Upper lobe of left lung (tissue), 6 donors: ENCODE results near the gene EXT2. TPM values are rescaled to one million over a fixed set of nuclear protein-coding genes. Genes with fewer than 3 reads are reported as not detected.

Source experiments
- ATAC-seq, 2 donors: fragments of 200-7000 bp; cut with Tn5 transposase; one replicate each; pipeline ENCODE4 v1.9.1; 2022; ENCODE audit warnings: mild to moderate bottlenecking in 2 of 2, moderate library complexity in 2 of 2; ENCODE audit not compliant: low FRiP score in 2 of 2
- DNase-seq, 2 donors: peaks; one replicate each; pipeline ENCODE4 v3.0.0-alpha.2; 2019 to 2020
- H3K27ac ChIP-seq, 4 donors: fragments of 200-600 bp; sonication (generic); one replicate each; pipeline ENCODE4 v1.5.1; 2016 to 2019
- H3K27me3 ChIP-seq, 4 donors: fragments of 200-600 bp; sonication (generic); one replicate each; pipeline ENCODE4 v1.5.1; 2017 to 2019
- H3K36me3 ChIP-seq, 4 donors: fragments of 200-600 bp; sonication (generic); one replicate each; pipeline ENCODE4 v1.5.1; 2016 to 2019
- H3K4me1 ChIP-seq, 4 donors: fragments of 200-600 bp; sonication (generic); one replicate each; pipeline ENCODE4 v1.5.1; 2018 to 2019
- H3K4me3 ChIP-seq, 4 donors: fragments of 200-600 bp; sonication (generic); one replicate each; pipeline ENCODE4 v1.5.1; 2017 to 2019; ENCODE audit warnings: mild to moderate bottlenecking in 2 of 4, moderate library complexity in 1 of 4
- H3K9me3 ChIP-seq, 4 donors: fragments of 200-600 bp; sonication (generic); one replicate each; pipeline ENCODE4 v1.5.1; 2018 to 2019
- EP300 ChIP-seq, 4 donors: sonication (generic); formaldehyde crosslinking; IDR thresholded peaks; one replicate each; pipeline ENCODE4 v1.5.1; 2017; ENCODE audit warnings: antibody characterized with exemption in 4 of 4, control low read depth in 2 of 4
- POLR2A ChIP-seq, 4 donors: fragments of 450-650 bp; IDR thresholded peaks; one replicate each; pipeline ENCODE4 v1.5.1; 2016 to 2017; ENCODE audit warnings: antibody characterized with exemption in 4 of 4, mild to moderate bottlenecking in 2 of 4
- POLR2AphosphoS5 ChIP-seq, 2 donors: sonication (generic); formaldehyde crosslinking; IDR thresholded peaks; one replicate each; pipeline ENCODE4 v1.5.1; 2017; ENCODE audit warnings: antibody characterized with exemption in 2 of 2
- WGBS, 2 donors: methylation state at CpG; one replicate each; pipeline ENCODE4 v1.1.5; 2017 to 2018; 5-methylcytosine and 5-hydroxymethylcytosine counted together
- total RNA-seq, 6 donors: library from RNA; depleted of rRNA in 4 of 6; stranded (reverse); fragments of >200 nt in 4 of 6; gene quantifications; one replicate each; pipeline versions ENCODE4 v1.1.0 to v1.2.1, GENCODE V29; 2016 to 2021
- TF ChIP-seq, protein P1 (sequence below), 6 experiments: fragments of 450-650 bp in 4 of 6; fragments of 200-600 bp in 2 of 6; sonication (generic) in 2 of 6; IDR thresholded peaks; one replicate each; pipeline ENCODE4 v1.5.1; 2016 to 2019; ENCODE audit warnings: antibody characterized with exemption in 6 of 6
- donor health status: DM: no; HTN: no; CAD: no; lungs with moderate emphysema.
- donor health status: DM: no; HTN: yes; CAD: no; lungs with severe emphysema.

EXT2 gene
- total RNA-seq, 6 donors from 2014 or later, result 45.3 to 64.0 (median 57.4) TPM

DNA sequence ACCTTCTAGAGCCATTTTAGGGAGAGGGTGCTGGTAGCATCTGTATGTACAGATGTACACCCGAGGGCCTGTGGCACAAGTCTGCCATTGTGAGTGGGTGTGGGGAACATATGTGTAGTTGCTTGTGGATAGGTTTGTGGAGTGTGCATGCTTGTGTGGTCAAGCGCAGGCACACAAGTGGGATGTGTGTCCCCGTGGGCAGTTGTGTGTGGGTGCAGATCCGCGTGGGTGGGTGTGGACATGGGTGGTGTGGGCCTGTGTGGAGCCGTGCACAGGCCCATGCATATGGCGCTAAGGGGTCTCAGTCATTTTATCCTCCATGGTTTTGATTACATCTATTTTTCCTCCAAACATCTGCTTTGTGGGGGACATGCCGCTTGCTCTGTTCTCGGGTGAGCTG, 185.7 kb downstream of the EXT2 start:
- no peak for ATAC-seq
- DNase-seq, result no peak
- WGBS, 2 donors, result 91 to 98% methylated on average over 9 of the region's 9 CpGs
- Histone ChIP-seq H3K9me3 (no peaks in the 10 kb centered on the region), H3K27me3 (no peaks in the 10 kb centered on the region), H3K4me3 (no peak overlapping the region), H3K36me3 (no peaks in the 10 kb centered on the region), H3K27ac (no peak overlapping the region), H3K4me1 (no peaks in the 10 kb centered on the region)
- TF ChIP-seq EP300 (IDR thresholded peaks at IDR 0.05) (no peak), POLR2AphosphoS5 (IDR thresholded peaks at IDR 0.05) (no peak), POLR2A (IDR thresholded peaks at IDR 0.05) (no peak)
- TF ChIP-seq, protein P1, sequence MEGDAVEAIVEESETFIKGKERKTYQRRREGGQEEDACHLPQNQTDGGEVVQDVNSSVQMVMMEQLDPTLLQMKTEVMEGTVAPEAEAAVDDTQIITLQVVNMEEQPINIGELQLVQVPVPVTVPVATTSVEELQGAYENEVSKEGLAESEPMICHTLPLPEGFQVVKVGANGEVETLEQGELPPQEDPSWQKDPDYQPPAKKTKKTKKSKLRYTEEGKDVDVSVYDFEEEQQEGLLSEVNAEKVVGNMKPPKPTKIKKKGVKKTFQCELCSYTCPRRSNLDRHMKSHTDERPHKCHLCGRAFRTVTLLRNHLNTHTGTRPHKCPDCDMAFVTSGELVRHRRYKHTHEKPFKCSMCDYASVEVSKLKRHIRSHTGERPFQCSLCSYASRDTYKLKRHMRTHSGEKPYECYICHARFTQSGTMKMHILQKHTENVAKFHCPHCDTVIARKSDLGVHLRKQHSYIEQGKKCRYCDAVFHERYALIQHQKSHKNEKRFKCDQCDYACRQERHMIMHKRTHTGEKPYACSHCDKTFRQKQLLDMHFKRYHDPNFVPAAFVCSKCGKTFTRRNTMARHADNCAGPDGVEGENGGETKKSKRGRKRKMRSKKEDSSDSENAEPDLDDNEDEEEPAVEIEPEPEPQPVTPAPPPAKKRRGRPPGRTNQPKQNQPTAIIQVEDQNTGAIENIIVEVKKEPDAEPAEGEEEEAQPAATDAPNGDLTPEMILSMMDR (IDR thresholded peaks at IDR 0.05), result no peak

DNA sequence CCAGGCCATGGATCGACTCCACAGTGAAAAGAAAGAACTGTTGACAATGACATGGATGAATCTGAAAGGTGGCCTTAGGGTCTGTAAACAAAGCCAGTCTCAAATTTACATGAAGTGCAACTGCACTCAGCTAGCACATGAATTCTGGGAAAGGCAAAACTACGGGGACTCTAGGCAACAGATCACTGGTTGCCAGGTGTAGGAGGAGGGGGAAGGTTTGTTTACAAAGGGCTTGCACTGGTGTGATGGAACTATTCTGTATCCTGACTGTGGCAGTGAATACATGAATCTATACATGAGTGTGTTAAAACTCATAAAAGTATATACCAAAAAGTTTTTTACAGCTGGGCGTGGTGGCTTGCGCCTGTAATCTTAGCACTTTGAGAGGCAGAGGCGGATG, 187.1 kb downstream of the EXT2 start:
- Histone ChIP-seq H3K9me3 (no peaks in the 10 kb centered on the region), H3K27ac (no peak overlapping the region), H3K4me1 (no peaks in the 10 kb centered on the region), H3K36me3 (no peaks in the 10 kb centered on the region), H3K27me3 (no peaks in the 10 kb centered on the region), H3K4me3 (no peak overlapping the region)
- 76 to 86% methylated on average over 5 of the region's 5 CpGs for WGBS, 2 donors
- TF ChIP-seq POLR2AphosphoS5 (IDR thresholded peaks at IDR 0.05) (no peak), POLR2A (IDR thresholded peaks at IDR 0.05) (no peak), EP300 (IDR thresholded peaks at IDR 0.05) (no peak)
- TF ChIP-seq, protein P1 (IDR thresholded peaks at IDR 0.05), result no peak
- ATAC-seq, result no peak
- no peak for DNase-seq

DNA sequence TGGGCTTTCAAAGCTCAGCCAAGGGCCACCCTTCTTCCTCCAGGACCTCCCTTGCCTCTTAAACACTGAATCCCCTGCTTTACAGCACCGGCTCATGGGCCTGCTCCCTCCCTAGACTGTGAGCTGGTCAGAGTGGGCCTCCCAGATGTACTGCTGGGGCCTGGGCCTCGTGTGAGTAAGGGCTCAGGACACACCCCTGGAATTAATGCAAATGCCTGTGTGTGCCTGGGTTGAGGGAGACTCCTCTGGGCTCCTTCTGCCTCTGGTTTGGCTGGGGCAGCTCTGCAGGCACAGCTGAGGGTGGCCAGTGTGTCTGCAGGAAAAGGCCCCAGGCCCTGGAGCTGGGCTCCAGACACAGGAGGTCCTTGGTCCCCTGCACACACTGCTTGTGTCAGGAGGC, 190.3 kb downstream of the EXT2 start:
- Histone ChIP-seq H3K36me3 (no peaks in the 10 kb centered on the region), H3K27me3 (no peaks in the 10 kb centered on the region), H3K9me3 (no peaks in the 10 kb centered on the region), H3K4me3 (no peak overlapping the region), H3K27ac (no peak overlapping the region), H3K4me1 (no peaks in the 10 kb centered on the region)
- TF ChIP-seq, protein P1 (IDR thresholded peaks at IDR 0.05), result no peak
- TF ChIP-seq POLR2AphosphoS5 (IDR thresholded peaks at IDR 0.05), result no peak
- no peak for TF ChIP-seq EP300 (IDR thresholded peaks at IDR 0.05)
- TF ChIP-seq POLR2A (IDR thresholded peaks at IDR 0.05), result no peak
- 60 to 78% methylated on average over 2 of the region's 2 CpGs for WGBS, 2 donors
- DNase-seq, result no peak
- no peak for ATAC-seq

DNA sequence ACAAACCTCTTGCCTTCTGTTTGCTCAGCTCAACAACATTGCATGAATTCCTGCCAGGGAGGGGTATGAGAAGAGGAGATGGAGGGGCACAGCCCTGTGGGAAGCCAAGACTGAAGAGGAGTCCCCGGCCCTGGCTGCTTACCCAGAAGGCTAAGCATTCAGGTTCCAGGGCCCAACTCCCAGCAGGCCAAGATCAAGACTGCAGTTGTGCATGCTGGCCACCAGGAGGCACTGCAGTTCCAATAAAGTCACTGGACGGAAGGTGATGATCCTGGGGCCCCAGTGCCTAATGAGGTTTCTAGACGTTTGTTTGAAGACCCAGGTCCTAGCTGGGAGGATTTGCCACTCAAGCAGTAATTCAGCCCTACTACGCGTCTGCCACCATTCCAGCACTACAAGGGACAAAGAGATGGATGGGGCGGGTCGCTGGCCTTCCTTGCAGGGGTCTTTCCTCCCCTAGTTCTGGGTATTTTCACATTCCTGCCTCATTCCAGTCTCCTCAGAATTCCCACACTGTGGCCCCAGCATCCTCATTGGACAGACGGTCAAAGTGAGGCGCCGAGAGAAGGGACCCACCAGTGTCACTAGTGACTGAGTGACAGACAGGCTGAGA, 190.9 kb downstream of the EXT2 start:
- no peaks in the 10 kb centered on the region for H3K9me3 ChIP-seq
- H3K4me3 ChIP-seq, result no peak overlapping the region
- WGBS, 2 donors, result 49 to 62% methylated on average over 6 to 9 of the region's 10 CpGs
- DNase-seq (peak in 1 of 2 donors; percentile 41), ATAC-seq (peak in 1 of 2 donors; percentile 76)
- H3K27ac ChIP-seq, result no peak overlapping the region
- H3K36me3 ChIP-seq, result no peaks in the 10 kb centered on the region
- H3K27me3 ChIP-seq, result no peaks in the 10 kb centered on the region
- TF ChIP-seq, protein P1 (IDR thresholded peaks at IDR 0.05), result peak; percentile 71 to 96 (median 88)
- TF ChIP-seq EP300 (IDR thresholded peaks at IDR 0.05), result no peak
- no peaks in the 10 kb centered on the region for H3K4me1 ChIP-seq

DNA sequence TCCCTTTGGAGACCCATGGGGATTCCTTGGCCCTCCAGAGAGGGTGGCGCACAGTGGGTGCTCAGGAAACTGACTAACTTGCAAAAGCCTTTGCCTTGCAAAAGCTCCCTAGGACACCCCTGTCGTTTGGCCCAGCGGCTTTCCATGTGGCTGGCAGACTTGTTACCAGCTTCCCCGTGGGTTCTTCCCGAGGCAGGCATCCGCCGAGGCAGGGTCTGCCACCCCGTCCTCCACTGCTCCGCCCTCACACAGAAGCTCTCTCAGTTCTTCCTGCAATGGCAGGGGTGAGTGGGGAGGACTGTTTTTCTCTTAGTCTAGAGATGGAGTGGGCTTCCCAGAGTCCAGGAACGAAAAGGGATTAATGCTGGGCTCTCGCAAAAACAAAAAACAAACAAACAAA, 191.4 kb downstream of the EXT2 start:
- no peak overlapping the region for H3K4me3 ChIP-seq
- H3K9me3 ChIP-seq, result no peaks in the 10 kb centered on the region
- no peaks in the 10 kb centered on the region for H3K4me1 ChIP-seq
- WGBS, 2 donors, result 77 to 81% methylated on average over 9 to 11 of the region's 11 CpGs
- DNase-seq (no peak), ATAC-seq (no peak)
- no peaks in the 10 kb centered on the region for H3K36me3 ChIP-seq
- TF ChIP-seq POLR2AphosphoS5 (IDR thresholded peaks at IDR 0.05) (no peak), EP300 (IDR thresholded peaks at IDR 0.05) (no peak)
- TF ChIP-seq, protein P1 (IDR thresholded peaks at IDR 0.05), result no peak
- H3K27me3 ChIP-seq, result no peaks in the 10 kb centered on the region
- H3K27ac ChIP-seq, result no peak overlapping the region
